Fibroblast of mammary gland (primary cell): Measurements from ENCODE around the gene FGGY.
"Not testable (repeated sequence)": the region's sequence is repeated elsewhere in the genome, so short reads cannot be mapped to it uniquely, and the experiment has no call there.

ENCODE experiments used
- DNase-seq: peaks from one replicate; pipeline ENCODE4 v3.0.0-alpha.2; 2010; ENCODE audit warnings: low read depth
- H3K4me3 ChIP-seq: 2 replicates; pipeline ENCODE4 v1.5.1; 2011; ENCODE audit warnings: low read depth, mild to moderate bottlenecking, low read length, moderate library complexity; ENCODE audit not compliant: control insufficient read depth
- CTCF ChIP-seq: conservative IDR thresholded peaks from 2 replicates; pipeline ENCODE4 v1.5.1; 2011; ENCODE audit warnings: low read depth, low read length, inconsistent platforms; ENCODE audit not compliant: control insufficient read depth, insufficient read depth

The FGGY gene, protein sequence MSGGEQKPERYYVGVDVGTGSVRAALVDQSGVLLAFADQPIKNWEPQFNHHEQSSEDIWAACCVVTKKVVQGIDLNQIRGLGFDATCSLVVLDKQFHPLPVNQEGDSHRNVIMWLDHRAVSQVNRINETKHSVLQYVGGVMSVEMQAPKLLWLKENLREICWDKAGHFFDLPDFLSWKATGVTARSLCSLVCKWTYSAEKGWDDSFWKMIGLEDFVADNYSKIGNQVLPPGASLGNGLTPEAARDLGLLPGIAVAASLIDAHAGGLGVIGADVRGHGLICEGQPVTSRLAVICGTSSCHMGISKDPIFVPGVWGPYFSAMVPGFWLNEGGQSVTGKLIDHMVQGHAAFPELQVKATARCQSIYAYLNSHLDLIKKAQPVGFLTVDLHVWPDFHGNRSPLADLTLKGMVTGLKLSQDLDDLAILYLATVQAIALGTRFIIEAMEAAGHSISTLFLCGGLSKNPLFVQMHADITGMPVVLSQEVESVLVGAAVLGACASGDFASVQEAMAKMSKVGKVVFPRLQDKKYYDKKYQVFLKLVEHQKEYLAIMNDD

DNA sequence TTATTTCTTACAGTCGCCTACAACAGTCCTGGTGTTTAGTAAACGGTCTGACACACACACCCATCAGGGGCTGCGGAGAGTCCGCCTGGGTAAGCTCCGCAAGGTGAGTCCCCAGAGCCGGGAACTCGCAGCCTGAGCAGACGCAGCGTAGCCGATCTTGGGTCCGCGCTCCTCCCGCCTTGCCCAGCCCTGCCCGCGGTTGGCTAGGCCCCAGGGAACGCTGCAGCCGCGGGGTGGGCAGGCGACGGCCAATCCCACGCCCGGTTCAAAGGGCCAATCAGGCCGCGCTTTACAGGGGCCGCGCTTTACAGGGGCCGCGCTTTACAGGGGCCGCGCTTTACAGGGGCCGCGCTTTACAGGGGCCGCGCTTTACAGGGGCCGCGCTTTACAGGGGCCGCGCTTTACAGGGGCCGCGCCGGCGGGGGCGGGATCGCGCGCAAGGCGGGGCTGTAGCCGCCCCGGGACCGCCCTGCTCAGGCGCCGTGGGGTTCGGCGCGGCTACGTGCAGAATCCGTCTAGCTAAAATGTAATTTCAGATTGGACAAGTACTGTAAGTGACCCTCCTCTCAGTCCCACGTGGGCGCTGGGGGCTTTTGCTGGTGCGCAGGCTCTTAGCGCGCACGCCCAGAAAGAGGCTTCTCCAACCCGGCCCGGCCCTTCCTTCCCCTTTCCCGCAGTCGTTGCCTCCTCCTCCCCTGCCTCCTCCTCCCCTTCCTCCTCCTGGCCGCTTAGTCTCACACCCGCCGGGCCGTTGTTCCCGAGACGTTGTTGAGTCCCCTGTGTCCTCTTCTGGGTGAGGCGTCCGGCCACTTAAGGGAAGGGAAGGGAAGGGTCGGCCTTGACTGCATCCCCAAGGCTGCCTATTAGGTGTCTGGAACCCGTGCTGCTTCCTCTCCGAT is at the start of gene FGGY:
TSS of gene FGGY (plus strand) at position 737 of the 899 bp plus-strand sequence. CDS start 24,456 bp downstream, outside the sequence.
- DNase-seq, result peak; percentile 98
- TF ChIP-seq CTCF, result no peak
- H3K4me3 ChIP-seq, result peak within 1 kb of the TSS; percentile 64

GRCh38 chr1:59248758-59249157 is 48.1 kb upstream of the FGGY start:
- H3K4me3 ChIP-seq, result no peak overlapping the region
- DNase-seq, result no peak
- TF ChIP-seq CTCF, result no peak

- no peak overlapping the region for H3K4me3 ChIP-seq
- DNase-seq, result no peak
- no peak for TF ChIP-seq CTCF
These were observed 47.3 kb upstream of the FGGY start for GRCh38 chr1:59249396-59250137.

GRCh38 chr1:59251061-59251460 is 45.8 kb upstream of the FGGY start:
- DNase-seq, H3K4me3 ChIP-seq: not testable (repeated sequence)

GRCh38 chr1:59256429-59256828 is 40.5 kb upstream of the FGGY start:
- not testable (repeated sequence) for DNase-seq, H3K4me3 ChIP-seq

DNA sequence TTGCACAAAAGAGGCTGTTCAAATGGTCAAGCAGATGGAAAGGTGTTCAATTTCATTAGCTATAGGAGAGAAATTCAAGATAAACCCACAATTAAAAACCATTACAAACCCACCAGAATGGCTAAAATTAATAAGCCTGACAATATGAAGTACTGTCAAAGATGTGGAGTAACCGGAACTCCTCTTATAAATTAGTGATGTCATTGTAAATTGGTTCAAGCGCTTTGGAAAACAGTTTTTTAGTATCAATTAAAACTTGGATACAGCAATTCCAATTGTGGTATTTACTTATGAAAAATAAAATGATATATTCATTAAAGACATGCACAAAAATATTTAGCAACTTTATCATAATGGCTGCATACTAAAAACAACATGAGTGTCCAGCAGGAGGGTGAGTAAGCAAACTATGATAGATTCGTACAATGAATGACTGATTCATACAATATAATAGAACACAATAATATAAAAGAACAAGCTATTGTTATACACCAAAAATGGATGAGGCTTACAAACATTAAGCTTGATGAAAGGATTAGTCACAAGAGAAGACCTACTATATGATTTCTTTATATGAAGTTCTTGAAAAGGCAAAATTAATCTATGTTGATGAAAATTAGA is 38.4 kb upstream of the FGGY start:
- DNase-seq, result no peak
- no peak overlapping the region for H3K4me3 ChIP-seq
- no peak for TF ChIP-seq CTCF

GRCh38 chr1:59261537-59261936 is 35.4 kb upstream of the FGGY start:
- TF ChIP-seq CTCF, result no peak
- DNase-seq, result peak; percentile 85
- H3K4me3 ChIP-seq, result no peak overlapping the region
